OCI-LY1 (cell line): ENCODE results near the gene BEX1.

Experiments used
- EZH2 ChIP-seq: fragments of 200-600 bp; sonication (generic), shearing (Covaris generic); IDR thresholded peaks from 2 replicates; pipeline ENCODE4 v1.8.0; 2017; ENCODE audit warnings: borderline replicate concordance, mixed run types, mild to moderate bottlenecking, antibody characterized with exemption, low read length, moderate library complexity, mixed read lengths
- TF ChIP-seq, protein P1 (sequence below): fragments of 200-600 bp; sonication (generic), shearing (Covaris generic); IDR thresholded peaks from 2 replicates; pipeline ENCODE4 v1.5.1; 2017; ENCODE audit warnings: mild to moderate bottlenecking, antibody characterized with exemption, low read length, moderate library complexity, mixed read lengths

DNA sequence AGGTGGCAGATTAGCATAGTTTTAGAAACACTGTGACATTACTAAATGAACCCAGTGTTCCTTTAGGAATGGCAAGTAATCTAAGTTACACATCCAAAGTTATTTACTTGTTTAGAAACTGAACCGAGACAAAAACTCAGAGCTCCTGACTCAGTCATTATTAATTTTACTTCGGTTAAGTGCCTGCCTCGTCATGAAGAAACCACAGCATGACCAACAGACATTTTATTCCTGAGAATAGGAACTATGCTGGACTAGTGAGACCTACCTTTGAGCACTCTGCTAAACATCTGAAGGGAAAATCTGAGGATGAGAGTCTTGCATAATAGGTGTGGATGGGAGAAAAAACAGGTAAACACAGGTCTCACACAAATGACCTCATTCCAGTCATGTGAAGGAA lies 2.5 kb downstream of the BEX1 start:
- TF ChIP-seq, protein P1, sequence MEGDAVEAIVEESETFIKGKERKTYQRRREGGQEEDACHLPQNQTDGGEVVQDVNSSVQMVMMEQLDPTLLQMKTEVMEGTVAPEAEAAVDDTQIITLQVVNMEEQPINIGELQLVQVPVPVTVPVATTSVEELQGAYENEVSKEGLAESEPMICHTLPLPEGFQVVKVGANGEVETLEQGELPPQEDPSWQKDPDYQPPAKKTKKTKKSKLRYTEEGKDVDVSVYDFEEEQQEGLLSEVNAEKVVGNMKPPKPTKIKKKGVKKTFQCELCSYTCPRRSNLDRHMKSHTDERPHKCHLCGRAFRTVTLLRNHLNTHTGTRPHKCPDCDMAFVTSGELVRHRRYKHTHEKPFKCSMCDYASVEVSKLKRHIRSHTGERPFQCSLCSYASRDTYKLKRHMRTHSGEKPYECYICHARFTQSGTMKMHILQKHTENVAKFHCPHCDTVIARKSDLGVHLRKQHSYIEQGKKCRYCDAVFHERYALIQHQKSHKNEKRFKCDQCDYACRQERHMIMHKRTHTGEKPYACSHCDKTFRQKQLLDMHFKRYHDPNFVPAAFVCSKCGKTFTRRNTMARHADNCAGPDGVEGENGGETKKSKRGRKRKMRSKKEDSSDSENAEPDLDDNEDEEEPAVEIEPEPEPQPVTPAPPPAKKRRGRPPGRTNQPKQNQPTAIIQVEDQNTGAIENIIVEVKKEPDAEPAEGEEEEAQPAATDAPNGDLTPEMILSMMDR, result no peak
- TF ChIP-seq EZH2, result no peak
